K562 (cell line): ENCODE data around the gene MAP3K14. TPM values are rescaled to one million over a fixed set of nuclear protein-coding genes. Genes with fewer than 3 reads are reported as not detected.
A peak's percentile ranks its signal among the peaks of the same experiment; 100 is the strongest.

Experiments used
- BACH1 ChIP-seq: fragments of 200-800 bp; sonication (Bioruptor generic); IDR thresholded peaks from 2 replicates; pipeline ENCODE4 v1.6.1; 2016; ENCODE audit warnings: missing genetic modification characterization, missing compliant biosample characterization
- CBFA2T2 ChIP-seq: fragments of 450-650 bp; conservative IDR thresholded peaks from 2 replicates; pipeline ENCODE4 v1.6.1; 2017; ENCODE audit warnings: mild to moderate bottlenecking
- CBX8 ChIP-seq: fragments of 200-600 bp; sonication (generic); IDR thresholded peaks from 2 replicates; pipeline ENCODE4 v1.6.1; 2012; ENCODE audit warnings: borderline replicate concordance, mixed run types, low read depth, mild to moderate bottlenecking, moderate library complexity, mixed read lengths, low read length, control low read depth, inconsistent platforms; ENCODE audit not compliant: poor library complexity, severe bottlenecking; ENCODE audit errors: extremely low read depth
- CEBPB ChIP-seq: fragments of 450-650 bp; IDR thresholded peaks from 2 replicates; pipeline ENCODE4 v1.6.1; 2016; ENCODE audit warnings: missing genetic modification characterization, missing compliant biosample characterization
- CXXC5 ChIP-seq: fragments of 250-450 bp; sonication (Bioruptor Pico); IDR thresholded peaks from 2 replicates; pipeline ENCODE4 v1.8.0; 2022; ENCODE audit warnings: inconsistent platforms, mild to moderate bottlenecking, moderate library complexity
- ETV6 ChIP-seq, 3 experiments: fragments of 150-350 bp in 1 of 3; sonication (generic) in 1 of 3; formaldehyde crosslinking in 1 of 3; IDR thresholded peaks; 2 replicates each; pipeline versions ENCODE4 v1.6.1 to v1.8.0; 2014 to 2022; ENCODE audit warnings: borderline replicate concordance in 2 of 3, low read depth in 2 of 3, antibody characterized with exemption in 1 of 3, low read length in 1 of 3, mild to moderate bottlenecking in 1 of 3, missing genetic modification reagents in 1 of 3
- FOXJ3 ChIP-seq: sonication (generic); formaldehyde crosslinking; IDR thresholded peaks from 2 replicates; pipeline ENCODE4 v1.4.0; 2020; ENCODE audit warnings: mild to moderate bottlenecking, missing genetic modification reagents
- HNRNPUL1 ChIP-seq: fragments of 200-400 bp; formaldehyde crosslinking; IDR thresholded peaks from 2 replicates; pipeline ENCODE4 v1.6.1; 2017; ENCODE audit warnings: low read length
- ILF3 ChIP-seq: fragments of 450-650 bp; IDR thresholded peaks from 2 replicates; pipeline ENCODE4 v1.6.1; 2018; ENCODE audit warnings: antibody characterized with exemption, mild to moderate bottlenecking, moderate library complexity, borderline replicate concordance
- NCOA1 ChIP-seq: fragments of 450-650 bp; IDR thresholded peaks from 2 replicates; pipeline ENCODE4 v1.6.1; 2016; ENCODE audit warnings: low read depth
- NFE2L1 ChIP-seq: fragments of 450-650 bp; IDR thresholded peaks from 2 replicates; pipeline ENCODE4 v1.6.1; 2016; ENCODE audit warnings: missing genetic modification characterization, low read depth, mild to moderate bottlenecking, missing compliant biosample characterization, moderate library complexity, borderline replicate concordance
- PHB ChIP-seq: fragments of 250-450 bp; sonication (Bioruptor Pico); IDR thresholded peaks from 2 replicates; pipeline ENCODE4 v1.5.0; 2021
- PML ChIP-seq: IDR thresholded peaks from 2 replicates; pipeline ENCODE4 v1.6.1; 2012; ENCODE audit warnings: low read length, inconsistent platforms
- PRMT5 ChIP-seq: sonication (generic); formaldehyde crosslinking; IDR thresholded peaks from 2 replicates; pipeline ENCODE4 v1.5.0; 2020; ENCODE audit warnings: missing genetic modification reagents
- SAP30 ChIP-seq: fragments of 200-600 bp; sonication (generic); IDR thresholded peaks from 2 replicates; pipeline ENCODE4 v1.6.1; 2012; ENCODE audit warnings: borderline replicate concordance, low read depth, mild to moderate bottlenecking, moderate library complexity, low read length, control low read depth, inconsistent platforms; ENCODE audit not compliant: insufficient read depth, poor library complexity, severe bottlenecking
- U2AF2 ChIP-seq: fragments of 200-400 bp; formaldehyde crosslinking; optimal IDR thresholded peaks from 2 replicates; pipeline ENCODE3; 2017; ENCODE audit warnings: low read depth, mild to moderate bottlenecking, low read length
- ZBED1 ChIP-seq: IDR thresholded peaks from 2 replicates; pipeline ENCODE4 v1.6.1; 2014
- ZKSCAN1 ChIP-seq: fragments of 150-350 bp; IDR thresholded peaks from 2 replicates; pipeline ENCODE4 v1.6.1; 2016; ENCODE audit warnings: low read depth, low read length
- ZNF282 ChIP-seq: sonication (generic); formaldehyde crosslinking; IDR thresholded peaks from 2 replicates; pipeline ENCODE4 v1.8.1; 2023; ENCODE audit warnings: missing genetic modification reagents
- ZNF41 ChIP-seq: fragments of 250-450 bp; sonication (Bioruptor Pico); conservative IDR thresholded peaks from 2 replicates; pipeline ENCODE4 v1.4.0; 2020; ENCODE audit warnings: mild to moderate bottlenecking
- ZNF766 ChIP-seq: fragments of 200-800 bp; sonication (Bioruptor generic); conservative IDR thresholded peaks from 2 replicates; pipeline ENCODE4 v1.6.1; 2016; ENCODE audit warnings: missing genetic modification characterization, missing compliant biosample characterization
- ZNF830 ChIP-seq: fragments of 250-450 bp; sonication (Bioruptor Pico); IDR thresholded peaks from 2 replicates; pipeline ENCODE4 v1.5.0; 2021; ENCODE audit warnings: mild to moderate bottlenecking
- polyA plus RNA-seq, 8 experiments: library from polyadenylated mRNA; depleted of rRNA in 4 of 8; stranded (reverse) in 5 of 8; unstranded in 3 of 8; fragments of >200 nt; fragmentation: Nextera tagmentation in 2 of 8; fragmentation: Illumina TruSeq in 1 of 8; extraction: Ambion mirVana in 2 of 8; extraction: Trizol in 1 of 8; gene quantifications; 2 replicates each; pipeline versions ENCODE4 v1.2.1 to v1.2.3, GENCODE V29; 2011 to 2014; ENCODE audit warnings: inconsistent platforms in 1 of 8, missing spikeins in 1 of 8
- total RNA-seq, 7 experiments: library from RNA; depleted of rRNA in 6 of 7; stranded (reverse); fragments of >200 nt in 6 of 7; fragmentation: Illumina TruSeq in 2 of 7; extraction: Trizol in 2 of 7; gene quantifications; 2 replicates each; pipeline versions ENCODE4 v1.2.1 to v1.2.3, GENCODE V29; 2011 to 2021; ENCODE audit warnings: low replicate concordance in 1 of 7
- TF ChIP-seq, protein P1 (sequence below): sonication (generic); formaldehyde crosslinking; IDR thresholded peaks from 2 replicates; pipeline ENCODE4 v1.4.0; 2020; ENCODE audit warnings: mild to moderate bottlenecking, missing genetic modification reagents
- TF ChIP-seq, protein P2 (sequence below): fragments of 450-650 bp; conservative IDR thresholded peaks from 2 replicates; pipeline ENCODE4 v1.6.1; 2016; ENCODE audit warnings: missing genetic modification characterization, low read depth, mild to moderate bottlenecking, missing compliant biosample characterization, moderate library complexity
- TF ChIP-seq, protein P3 (sequence below): conservative IDR thresholded peaks from 2 replicates; pipeline ENCODE4 v1.6.1; 2011; ENCODE audit warnings: low read depth, mild to moderate bottlenecking, low read length; ENCODE audit not compliant: control insufficient read depth

The MAP3K14 gene
- total and polyA plus RNA-seq, 9 of the 15 experiments (the other 6 are each of a cell fraction or from before 2014, with no cell fraction given): 0.45 to 8.7 (median 3.2) TPM

DNA sequence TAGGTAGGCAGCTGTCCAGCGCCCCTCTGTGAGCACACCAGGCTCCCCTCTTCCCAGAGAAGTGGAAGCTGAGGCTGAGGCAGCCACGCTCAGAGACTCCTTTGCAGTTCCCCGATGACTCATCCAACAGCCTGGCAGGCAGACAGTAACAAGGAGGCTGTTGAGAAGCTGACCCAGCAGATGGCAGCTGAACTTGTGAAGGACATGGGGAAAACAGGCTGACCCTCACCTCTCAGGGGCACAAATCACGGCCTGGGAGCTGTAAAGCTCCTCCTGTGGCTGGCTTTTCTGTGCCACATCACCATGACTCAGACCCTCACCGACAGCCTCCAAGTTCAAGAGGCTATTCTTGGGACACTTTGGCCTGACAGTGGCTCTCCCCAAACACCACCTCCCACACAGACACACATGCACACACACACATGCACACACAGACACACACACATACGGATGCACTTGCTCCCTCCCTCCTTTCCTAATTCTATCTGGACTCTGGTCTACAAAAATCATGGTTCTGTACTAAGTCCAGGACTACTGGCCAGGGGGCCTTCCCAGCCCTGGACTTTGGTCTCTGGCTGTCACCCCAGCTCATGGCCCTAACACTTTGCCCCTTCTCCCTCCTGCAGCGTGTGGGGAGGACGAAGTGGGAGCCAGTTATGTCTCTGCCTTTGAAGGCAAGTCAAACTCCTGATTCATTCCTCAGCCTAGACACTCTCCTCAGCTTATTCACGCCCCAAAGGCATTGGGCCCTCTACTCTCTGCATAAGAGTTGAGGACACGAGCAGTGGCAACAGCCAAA lies 23.2 kb downstream of the MAP3K14 start (continued):
- TF ChIP-seq ZNF830 (CRISPR knock-in tag): no peak
- TF ChIP-seq ETV6 (IDR thresholded peaks at IDR 0.05; ENCODE audit: borderline replicate concordance in 1 of 2, low read depth in 2 of 2, low read length in 1 of 2): no peak
- no peak for TF ChIP-seq ETV6 (CRISPR knock-in tag; IDR thresholded peaks at IDR 0.05; ENCODE audit: borderline replicate concordance)
- TF ChIP-seq NCOA1: no peak; the same call in 1 of the 2 replicates
- TF ChIP-seq HNRNPUL1: no peak
- TF ChIP-seq CXXC5 (CRISPR knock-in tag): no peak
- TF ChIP-seq PHB (CRISPR knock-in tag): no peak
- TF ChIP-seq, protein P1, sequence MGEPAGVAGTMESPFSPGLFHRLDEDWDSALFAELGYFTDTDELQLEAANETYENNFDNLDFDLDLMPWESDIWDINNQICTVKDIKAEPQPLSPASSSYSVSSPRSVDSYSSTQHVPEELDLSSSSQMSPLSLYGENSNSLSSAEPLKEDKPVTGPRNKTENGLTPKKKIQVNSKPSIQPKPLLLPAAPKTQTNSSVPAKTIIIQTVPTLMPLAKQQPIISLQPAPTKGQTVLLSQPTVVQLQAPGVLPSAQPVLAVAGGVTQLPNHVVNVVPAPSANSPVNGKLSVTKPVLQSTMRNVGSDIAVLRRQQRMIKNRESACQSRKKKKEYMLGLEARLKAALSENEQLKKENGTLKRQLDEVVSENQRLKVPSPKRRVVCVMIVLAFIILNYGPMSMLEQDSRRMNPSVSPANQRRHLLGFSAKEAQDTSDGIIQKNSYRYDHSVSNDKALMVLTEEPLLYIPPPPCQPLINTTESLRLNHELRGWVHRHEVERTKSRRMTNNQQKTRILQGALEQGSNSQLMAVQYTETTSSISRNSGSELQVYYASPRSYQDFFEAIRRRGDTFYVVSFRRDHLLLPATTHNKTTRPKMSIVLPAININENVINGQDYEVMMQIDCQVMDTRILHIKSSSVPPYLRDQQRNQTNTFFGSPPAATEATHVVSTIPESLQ (CRISPR knock-in tag): no peak
- TF ChIP-seq, protein P2, sequence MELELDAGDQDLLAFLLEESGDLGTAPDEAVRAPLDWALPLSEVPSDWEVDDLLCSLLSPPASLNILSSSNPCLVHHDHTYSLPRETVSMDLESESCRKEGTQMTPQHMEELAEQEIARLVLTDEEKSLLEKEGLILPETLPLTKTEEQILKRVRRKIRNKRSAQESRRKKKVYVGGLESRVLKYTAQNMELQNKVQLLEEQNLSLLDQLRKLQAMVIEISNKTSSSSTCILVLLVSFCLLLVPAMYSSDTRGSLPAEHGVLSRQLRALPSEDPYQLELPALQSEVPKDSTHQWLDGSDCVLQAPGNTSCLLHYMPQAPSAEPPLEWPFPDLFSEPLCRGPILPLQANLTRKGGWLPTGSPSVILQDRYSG (tag): no peak
- TF ChIP-seq ZNF41 (CRISPR knock-in tag): no peak
- TF ChIP-seq CBX8: no peak
- TF ChIP-seq BACH1: no peak
- TF ChIP-seq, protein P3, sequence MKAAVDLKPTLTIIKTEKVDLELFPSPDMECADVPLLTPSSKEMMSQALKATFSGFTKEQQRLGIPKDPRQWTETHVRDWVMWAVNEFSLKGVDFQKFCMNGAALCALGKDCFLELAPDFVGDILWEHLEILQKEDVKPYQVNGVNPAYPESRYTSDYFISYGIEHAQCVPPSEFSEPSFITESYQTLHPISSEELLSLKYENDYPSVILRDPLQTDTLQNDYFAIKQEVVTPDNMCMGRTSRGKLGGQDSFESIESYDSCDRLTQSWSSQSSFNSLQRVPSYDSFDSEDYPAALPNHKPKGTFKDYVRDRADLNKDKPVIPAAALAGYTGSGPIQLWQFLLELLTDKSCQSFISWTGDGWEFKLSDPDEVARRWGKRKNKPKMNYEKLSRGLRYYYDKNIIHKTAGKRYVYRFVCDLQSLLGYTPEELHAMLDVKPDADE: no peak
- TF ChIP-seq CBFA2T2: peak; percentile 59
- no peak for TF ChIP-seq ILF3
- no peak for TF ChIP-seq ZNF282
- TF ChIP-seq PML: no peak
- no peak for TF ChIP-seq ZKSCAN1
- TF ChIP-seq NFE2L1 (tag): no peak
- no peak for TF ChIP-seq CEBPB (tag)
- no peak for TF ChIP-seq ZNF766
- TF ChIP-seq ZBED1: no peak
- TF ChIP-seq SAP30: no peak
- TF ChIP-seq U2AF2: no peak
- TF ChIP-seq PRMT5 (CRISPR knock-in tag): no peak
- no peak for TF ChIP-seq FOXJ3 (CRISPR knock-in tag)
